ENCODE results near the gene TAS1R1.
"Not testable (repeated sequence)": the region's sequence is repeated elsewhere in the genome, so short reads cannot be mapped to it uniquely, and the experiment has no call there.

The TAS1R1 gene

GRCh38 chr1:6521536-6521935 is 33.6 kb upstream of the TAS1R1 start:
- DNase-seq (ENCODE audit: low spot score): no peak

GRCh38 chr1:6523566-6523965 is 31.5 kb upstream of the TAS1R1 start:
- DNase-seq (ENCODE audit: low spot score): no peak

GRCh38 chr1:6526316-6526715 is 28.8 kb upstream of the TAS1R1 start:
- DNase-seq (ENCODE audit: low spot score): no peak

DNA sequence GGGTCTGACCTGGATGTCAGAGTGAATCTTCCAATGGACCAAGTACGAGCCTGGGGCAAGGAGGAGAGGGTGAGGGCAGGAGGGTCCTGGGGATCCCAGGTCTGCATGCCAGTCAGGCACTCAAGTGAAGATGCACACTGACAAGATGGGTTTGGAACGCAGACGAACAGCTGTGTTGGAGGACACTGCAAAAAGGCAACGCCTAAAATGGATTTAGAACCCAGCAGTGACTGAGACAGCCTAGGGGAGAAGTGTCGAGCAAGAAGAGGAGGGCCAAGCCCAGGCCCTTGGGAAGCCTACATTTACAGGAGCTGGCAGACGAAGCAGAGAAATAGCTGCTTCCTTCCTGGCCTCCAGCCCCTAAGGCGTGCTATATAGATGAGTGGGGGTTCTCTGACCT is 26.6 kb upstream of the TAS1R1 start:
- DNase-seq (ENCODE audit: low spot score): no peak

DNA sequence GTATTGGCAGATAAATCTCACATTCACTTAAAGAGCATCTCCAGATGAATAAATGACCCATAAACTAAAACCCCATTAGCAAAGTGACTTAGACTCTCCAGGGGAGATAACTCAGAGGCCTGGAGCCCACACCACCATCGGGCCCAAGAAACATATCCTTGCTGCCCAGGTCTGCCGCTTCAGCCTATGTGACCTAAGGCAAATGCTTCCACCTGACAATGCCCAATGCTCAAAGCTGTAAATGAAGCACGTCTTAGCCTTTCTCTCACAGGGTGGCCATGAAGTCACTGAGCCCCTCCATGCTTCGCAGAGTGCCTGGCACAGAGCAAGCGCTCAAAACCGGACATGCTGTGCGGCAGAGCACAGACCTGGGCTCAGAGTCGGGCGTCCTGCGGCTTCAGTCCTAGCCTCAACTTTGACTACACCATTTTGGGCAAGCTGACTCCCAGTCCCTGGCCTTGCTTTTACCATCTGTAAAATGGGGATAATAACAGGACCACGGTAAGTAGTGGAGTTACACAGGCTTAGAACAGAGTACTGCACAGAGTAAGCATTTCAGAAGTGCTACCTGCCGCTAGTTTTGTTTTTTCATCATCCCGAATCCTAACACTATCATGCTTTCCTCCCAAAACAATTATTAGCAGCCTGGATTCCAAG is 24.5 kb upstream of the TAS1R1 start:
- no peak for DNase-seq (ENCODE audit: low spot score)

DNA sequence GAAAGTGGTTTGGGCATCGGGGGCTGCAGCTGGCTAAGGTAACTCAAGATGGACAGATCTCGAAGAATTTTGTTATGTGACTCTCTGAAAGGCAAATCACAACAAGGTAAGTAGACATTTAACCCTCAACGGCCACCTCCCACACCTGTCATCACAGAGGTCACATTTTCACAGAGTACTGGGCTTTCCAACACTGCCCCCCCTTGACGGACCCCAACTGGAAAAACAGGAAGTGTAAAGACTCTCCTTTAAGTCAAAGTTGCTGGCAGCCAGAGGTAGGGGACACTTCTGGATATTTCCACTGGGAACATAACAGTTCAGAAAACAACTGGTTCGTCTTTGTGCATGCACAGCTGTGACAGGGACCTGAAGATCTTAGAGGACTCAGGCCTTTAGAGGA is 23.1 kb upstream of the TAS1R1 start:
- no peak for DNase-seq (ENCODE audit: low spot score)

DNA sequence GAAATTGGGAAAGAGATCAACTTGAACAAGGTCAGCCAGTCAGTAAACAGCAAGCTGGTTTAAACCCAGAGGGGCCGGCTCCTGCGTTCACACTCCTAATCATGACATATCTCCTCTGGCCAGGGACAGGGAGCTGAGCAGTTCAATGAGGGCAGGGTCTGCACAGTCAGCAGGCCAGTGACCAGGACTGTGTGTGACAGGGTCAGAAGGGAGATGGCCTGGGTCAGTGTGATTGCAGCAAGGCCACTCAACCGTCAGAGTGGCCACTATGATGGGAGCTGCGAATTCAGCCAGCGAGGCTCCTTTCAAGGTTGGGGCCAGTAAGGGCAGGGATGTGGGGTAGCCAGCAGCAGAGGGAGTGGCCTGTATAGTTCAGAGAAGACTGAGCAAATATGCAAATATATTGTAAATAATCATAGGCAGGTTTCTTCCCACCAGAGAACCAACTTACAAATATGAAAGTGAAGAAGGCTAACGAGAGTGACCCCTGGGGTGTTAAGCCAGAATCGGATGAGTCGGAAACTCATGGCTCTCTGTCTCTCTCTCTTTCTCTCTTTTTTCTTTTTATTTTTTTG is 20.8 kb upstream of the TAS1R1 start:
- DNase-seq (ENCODE audit: low spot score): no peak

DNA sequence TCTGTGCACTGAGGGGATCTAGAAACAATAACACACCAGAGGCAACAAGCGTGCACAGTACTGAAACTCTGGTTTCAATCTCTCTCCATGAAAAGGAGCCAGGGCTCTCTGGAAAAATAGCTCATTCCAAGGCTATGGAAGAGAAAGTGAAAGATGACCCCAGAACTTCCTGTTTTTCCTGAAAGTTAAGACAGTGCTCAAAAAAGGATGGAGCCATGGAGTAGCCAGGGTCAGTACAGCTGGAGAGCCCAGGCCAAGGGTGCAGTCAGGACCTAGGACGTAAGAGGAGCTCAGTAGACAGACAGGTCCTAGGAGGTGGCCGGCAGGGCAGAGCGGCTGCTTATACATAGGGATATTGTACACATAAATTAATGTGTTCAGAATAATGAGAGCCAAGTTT is 19.9 kb upstream of the TAS1R1 start:
- no peak for DNase-seq (ENCODE audit: low spot score)

- no peak for DNase-seq (ENCODE audit: low spot score)
These were observed 18.8 kb upstream of the TAS1R1 start for GRCh38 chr1:6536291-6536690.

GRCh38 chr1:6538956-6539355 is 16.2 kb upstream of the TAS1R1 start:
- no peak for DNase-seq (ENCODE audit: low spot score)

DNA sequence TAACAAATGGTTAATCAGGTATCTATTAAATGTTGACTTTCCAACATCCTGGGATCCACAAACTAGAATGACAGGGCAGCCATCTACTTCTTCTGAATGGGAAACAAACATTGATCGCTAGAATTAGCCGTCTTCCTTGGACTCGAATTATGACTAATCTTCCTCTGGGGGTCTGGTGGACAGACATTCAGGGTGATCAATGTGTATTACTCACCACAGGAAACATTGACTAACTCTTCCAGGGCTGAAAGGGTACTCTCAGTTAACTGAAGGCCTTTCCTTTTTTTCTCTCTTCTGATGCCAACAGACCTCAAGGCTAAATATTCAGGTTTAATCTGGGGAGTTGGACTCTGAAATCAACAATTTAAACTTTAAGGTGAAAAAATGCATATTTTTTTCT is 10.3 kb upstream of the TAS1R1 start:
- DNase-seq (ENCODE audit: low spot score): peak; percentile 39

DNA sequence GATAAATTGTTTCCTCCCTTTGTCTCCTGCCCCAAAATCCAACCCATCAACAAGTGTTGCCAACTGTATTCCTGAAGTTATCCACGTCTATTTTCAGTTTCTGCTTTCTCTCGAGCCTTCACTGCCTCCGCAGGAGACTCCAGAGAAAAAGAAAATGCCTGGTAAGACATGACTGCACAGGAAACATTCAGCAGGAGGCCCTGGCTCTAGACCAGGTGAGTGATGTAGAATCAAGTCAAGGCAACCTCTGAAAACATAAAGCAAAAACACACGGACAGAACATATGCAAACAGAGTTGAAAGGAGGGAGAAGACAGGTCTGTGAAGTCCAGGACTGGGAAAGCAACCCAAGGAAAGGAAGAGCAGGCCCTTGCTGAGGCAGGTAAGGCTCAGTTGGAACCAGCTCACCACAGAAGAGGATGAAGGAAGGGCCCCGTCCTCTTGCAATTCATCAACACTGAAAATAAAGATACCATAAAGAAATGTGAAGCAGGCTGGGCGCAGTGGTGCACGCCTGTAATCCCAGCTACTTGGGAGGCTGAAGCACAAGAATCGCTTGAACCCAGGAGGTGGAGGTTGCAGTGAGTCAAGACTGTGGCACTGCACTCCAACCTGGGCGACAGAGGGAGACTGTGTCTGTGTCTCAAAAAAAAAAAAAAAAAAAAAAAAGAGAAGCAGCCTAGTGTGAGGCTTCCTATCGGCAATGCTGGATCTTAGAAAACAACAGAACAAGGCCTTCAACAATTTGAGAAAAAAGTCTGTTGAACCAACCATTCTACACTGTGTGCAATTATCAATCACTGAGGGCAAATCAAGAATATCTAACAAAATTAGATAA is 9.6 kb upstream of the TAS1R1 start:
- DNase-seq (ENCODE audit: low spot score): peak; percentile 6

GRCh38 chr1:6546326-6546725 is 8.8 kb upstream of the TAS1R1 start:
- no peak for DNase-seq (ENCODE audit: low spot score)

DNA sequence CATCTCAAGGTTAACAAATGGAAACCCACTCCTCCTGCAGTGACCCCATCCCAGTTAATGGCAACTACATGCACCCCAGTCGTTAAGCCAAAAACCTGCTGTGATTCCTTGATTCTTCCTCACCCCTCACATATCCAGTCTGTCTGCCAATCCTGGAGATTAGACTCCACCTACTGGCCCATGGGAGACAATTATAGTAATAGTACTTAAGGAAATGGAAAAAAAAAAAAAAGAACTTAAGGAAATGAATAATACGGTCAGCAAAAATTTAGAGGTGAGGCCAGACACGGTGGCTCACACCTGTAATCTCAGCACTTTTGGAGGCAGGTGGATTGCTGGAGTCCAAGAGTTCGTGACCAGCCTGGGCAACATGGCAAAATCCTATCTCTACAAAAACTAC is 7.8 kb upstream of the TAS1R1 start:
- no peak for DNase-seq (ENCODE audit: low spot score)

- DNase-seq (ENCODE audit: low spot score): peak; percentile 96
These were observed 838 bp upstream of the TAS1R1 start, which contains the start of gene NOL9 for GRCh38 chr1:6554031-6554906. TSS of gene NOL9 (minus strand) at chr1:6554513. CDS start at chr1:6554502, 11 bp downstream.

- DNase-seq (ENCODE audit: low spot score): no peak
These were observed 2.5 kb downstream of the TAS1R1 start for GRCh38 chr1:6557597-6557996.

- not testable (repeated sequence) for DNase-seq (ENCODE audit: low spot score)
These were observed 4.1 kb downstream of the TAS1R1 start for GRCh38 chr1:6559161-6559560.

GRCh38 chr1:6560267-6560666 is 5.2 kb downstream of the TAS1R1 start:
- DNase-seq (ENCODE audit: low spot score): no peak

DNA sequence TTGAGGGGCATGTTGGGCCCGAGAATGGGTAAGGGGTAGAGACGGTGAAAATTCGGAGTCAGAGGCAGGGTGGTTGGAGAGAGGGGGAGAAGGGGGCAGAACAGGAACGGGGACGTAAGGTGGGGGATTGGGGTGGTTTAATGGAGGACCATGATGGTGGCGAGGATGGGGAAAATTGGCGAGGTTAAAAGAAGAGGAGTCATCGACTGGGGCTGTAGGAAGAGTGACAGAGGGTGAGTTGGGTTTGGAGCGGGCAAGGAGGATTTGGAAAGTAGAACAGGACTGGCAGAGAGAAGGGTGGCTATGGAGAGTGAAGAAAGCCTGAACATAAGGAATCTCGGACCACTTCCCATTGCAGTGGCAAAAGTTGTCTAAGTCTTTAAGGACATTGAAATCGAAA is 13.9 kb downstream of the TAS1R1 start:
- DNase-seq (ENCODE audit: low spot score): no peak

GRCh38 chr1:6570100-6570499 is 15.0 kb downstream of the TAS1R1 start:
- DNase-seq (ENCODE audit: low spot score): no peak

DNA sequence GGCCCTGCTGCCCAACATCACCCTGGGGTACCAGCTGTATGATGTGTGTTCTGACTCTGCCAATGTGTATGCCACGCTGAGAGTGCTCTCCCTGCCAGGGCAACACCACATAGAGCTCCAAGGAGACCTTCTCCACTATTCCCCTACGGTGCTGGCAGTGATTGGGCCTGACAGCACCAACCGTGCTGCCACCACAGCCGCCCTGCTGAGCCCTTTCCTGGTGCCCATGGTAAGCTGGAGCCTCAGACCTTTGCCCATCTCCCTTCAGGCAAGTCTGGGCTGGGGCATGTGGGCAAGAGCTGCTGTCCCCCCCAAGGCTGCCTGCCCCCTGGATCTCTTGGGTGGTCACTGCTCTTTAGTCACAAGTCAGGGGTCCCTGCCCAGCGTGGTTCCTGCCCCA is 15.9 kb downstream of the TAS1R1 start:
- DNase-seq (ENCODE audit: low spot score): no peak

DNA sequence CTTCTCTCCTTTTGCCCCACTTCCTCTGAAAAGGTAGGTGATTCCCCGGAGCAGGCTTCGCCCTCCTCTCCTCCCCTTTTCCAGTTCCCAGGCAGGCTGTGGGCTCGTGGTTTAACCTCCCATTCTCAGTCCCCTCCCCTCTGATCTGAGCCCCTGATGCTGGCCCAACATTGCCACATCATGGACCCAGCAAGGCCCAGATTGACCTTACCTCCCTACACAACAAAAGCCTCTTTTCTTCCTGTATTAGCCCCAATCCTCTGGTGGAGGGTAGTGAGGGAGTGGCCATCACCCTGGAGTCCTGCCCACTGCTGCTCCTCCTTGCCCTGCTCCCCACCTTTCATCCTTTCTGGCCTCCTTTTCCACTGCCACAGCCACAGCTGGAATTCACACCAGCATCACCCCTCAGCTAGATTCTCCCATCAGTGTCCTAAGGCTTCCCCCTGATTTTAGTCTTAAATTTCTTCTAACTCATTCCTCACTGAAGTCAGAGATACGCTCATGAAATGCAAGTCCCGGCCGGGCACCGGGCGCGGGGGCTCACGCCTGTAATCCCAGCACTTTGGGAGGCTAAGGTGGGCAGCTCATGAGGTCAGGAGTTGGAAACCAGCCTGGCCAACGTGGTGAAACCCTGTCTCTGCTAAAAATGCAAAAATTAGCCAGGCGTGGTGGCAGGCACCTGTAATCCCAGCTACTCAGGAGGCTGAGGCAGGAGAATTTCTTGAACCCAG is 17.7 kb downstream of the TAS1R1 start:
- no peak for DNase-seq (ENCODE audit: low spot score)

All from CD4-positive, alpha-beta T cell treated with Interleukin-2 at 100 ng/mL for 4 hours (primary cell).